ENCODE results near the gene C2CD3.
A peak's percentile ranks its signal among the peaks of the same experiment; 100 is the strongest.

The C2CD3 gene

GRCh38 chr11:74170694-74171629 is at the start of gene C2CD3, which contains the start of gene PPME1:
C2CD3 (minus strand) TSS chr11:74171002; CDS start chr11:74170792, 210 bp downstream.
PPME1 (plus strand) TSS chr11:74171289; CDS start chr11:74171422, 133 bp downstream.
- TF ChIP-seq CTCF (IDR thresholded peaks at IDR 0.05; ENCODE audit: low read depth, low read length) = 0 out of 2 replicates have a peak, but pooled peaks have one; percentile 3
- H3K4me3 ChIP-seq (ENCODE audit: low read depth, low read length) = peak within 1 kb of the TSS; percentile 80

- no peak overlapping the region for H3K4me3 ChIP-seq (ENCODE audit: low read depth, low read length)
- no peak for TF ChIP-seq CTCF (IDR thresholded peaks at IDR 0.05; ENCODE audit: low read depth, low read length)
Observed at GRCh38 chr11:74220376-74220775, 49.6 kb upstream of the C2CD3 start.

GRCh38 chr11:74212533-74212932 is 41.7 kb upstream of the C2CD3 start:
- no peak for TF ChIP-seq CTCF (IDR thresholded peaks at IDR 0.05; ENCODE audit: low read depth, low read length)
- no peak overlapping the region for H3K4me3 ChIP-seq (ENCODE audit: low read depth, low read length)

- H3K4me3 ChIP-seq (ENCODE audit: low read depth, low read length) = no peak overlapping the region
- no peak for TF ChIP-seq CTCF (IDR thresholded peaks at IDR 0.05; ENCODE audit: low read depth, low read length)
Observed at GRCh38 chr11:74208507-74208906, 37.7 kb upstream of the C2CD3 start.

- no peak for TF ChIP-seq CTCF (IDR thresholded peaks at IDR 0.05; ENCODE audit: low read depth, low read length)
- no peak overlapping the region for H3K4me3 ChIP-seq (ENCODE audit: low read depth, low read length)
Observed at GRCh38 chr11:74206746-74207145, 35.9 kb upstream of the C2CD3 start.

- no peak overlapping the region for H3K4me3 ChIP-seq (ENCODE audit: low read depth, low read length)
- no peak for TF ChIP-seq CTCF (IDR thresholded peaks at IDR 0.05; ENCODE audit: low read depth, low read length)
Observed at GRCh38 chr11:74205181-74205580, 34.4 kb upstream of the C2CD3 start.

GRCh38 chr11:74204701-74205100 is 33.9 kb upstream of the C2CD3 start:
- no peak for TF ChIP-seq CTCF (IDR thresholded peaks at IDR 0.05; ENCODE audit: low read depth, low read length)
- H3K4me3 ChIP-seq (ENCODE audit: low read depth, low read length) = no peak overlapping the region

Measured in WI38 (cell line).